Uterus (tissue), 2 donors: ENCODE data around the gene TRAF2.

Experiments
- POLR2A ChIP-seq, 2 donors: fragments of 450-650 bp; IDR thresholded peaks; one replicate each; pipeline ENCODE4 v1.6.1; 2016; ENCODE audit warnings: antibody characterized with exemption in 2 of 2, mild to moderate bottlenecking in 1 of 2, moderate library complexity in 1 of 2
- TF ChIP-seq, protein P1 (sequence below), 4 experiments: fragments of 200-600 bp in 2 of 4; fragments of 450-650 bp in 2 of 4; sonication (generic) in 2 of 4; IDR thresholded peaks; one replicate each; pipeline ENCODE4 v1.5.1; 2016 to 2019; ENCODE audit warnings: antibody characterized with exemption in 4 of 4, mild to moderate bottlenecking in 2 of 4, moderate library complexity in 1 of 4

DNA sequence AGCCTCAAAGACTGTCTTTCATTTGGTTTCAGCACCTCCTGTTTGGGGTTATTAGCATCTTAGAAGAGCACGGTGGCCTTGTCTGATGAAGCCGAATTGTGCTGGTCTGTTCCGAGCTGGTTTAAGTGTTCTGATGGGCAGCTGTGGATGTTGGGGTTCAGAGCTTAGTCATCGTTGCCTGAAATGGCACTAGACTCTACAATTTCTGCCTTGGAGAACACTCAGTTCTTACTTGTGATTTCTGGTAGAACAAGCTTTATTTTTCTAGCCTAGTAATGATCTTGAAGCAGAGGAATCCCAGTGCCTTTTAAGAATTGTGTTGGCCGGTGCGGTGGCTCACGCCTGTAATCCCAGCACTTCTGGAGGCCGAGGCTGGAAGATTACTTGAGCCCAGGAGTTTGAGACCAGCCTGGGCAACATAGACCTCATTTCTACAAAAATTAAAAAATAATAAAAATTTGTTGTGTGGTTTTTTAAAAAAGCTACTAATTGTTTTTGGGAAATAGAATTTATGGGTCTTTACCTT lies 50.4 kb downstream of the TRAF2 start:
- TF ChIP-seq, protein P1, sequence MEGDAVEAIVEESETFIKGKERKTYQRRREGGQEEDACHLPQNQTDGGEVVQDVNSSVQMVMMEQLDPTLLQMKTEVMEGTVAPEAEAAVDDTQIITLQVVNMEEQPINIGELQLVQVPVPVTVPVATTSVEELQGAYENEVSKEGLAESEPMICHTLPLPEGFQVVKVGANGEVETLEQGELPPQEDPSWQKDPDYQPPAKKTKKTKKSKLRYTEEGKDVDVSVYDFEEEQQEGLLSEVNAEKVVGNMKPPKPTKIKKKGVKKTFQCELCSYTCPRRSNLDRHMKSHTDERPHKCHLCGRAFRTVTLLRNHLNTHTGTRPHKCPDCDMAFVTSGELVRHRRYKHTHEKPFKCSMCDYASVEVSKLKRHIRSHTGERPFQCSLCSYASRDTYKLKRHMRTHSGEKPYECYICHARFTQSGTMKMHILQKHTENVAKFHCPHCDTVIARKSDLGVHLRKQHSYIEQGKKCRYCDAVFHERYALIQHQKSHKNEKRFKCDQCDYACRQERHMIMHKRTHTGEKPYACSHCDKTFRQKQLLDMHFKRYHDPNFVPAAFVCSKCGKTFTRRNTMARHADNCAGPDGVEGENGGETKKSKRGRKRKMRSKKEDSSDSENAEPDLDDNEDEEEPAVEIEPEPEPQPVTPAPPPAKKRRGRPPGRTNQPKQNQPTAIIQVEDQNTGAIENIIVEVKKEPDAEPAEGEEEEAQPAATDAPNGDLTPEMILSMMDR (IDR thresholded peaks at IDR 0.05) = no peak
- no peak for TF ChIP-seq POLR2A (IDR thresholded peaks at IDR 0.05)
